Panc1 (cell line): ENCODE results near the gene NBR1. TPM values are rescaled to one million over a fixed set of nuclear protein-coding genes. Genes with fewer than 3 reads are reported as not detected.
"Not testable (repeated sequence)": the region's sequence is repeated elsewhere in the genome, so short reads cannot be mapped to it uniquely, and the experiment has no call there.

Source experiments
- ATAC-seq: fragments of 200-7000 bp; cut with Tn5 transposase; 2 replicates; pipeline ENCODE4 v1.9.1; 2020; ENCODE audit warnings: mild to moderate bottlenecking, moderate library complexity
- BruUV-seq: library from RNA; stranded (reverse); fragments of 400-500 nt; replicated peaks from 2 replicates; lab custom pipeline; 2021; lab: Mats Ljungman, UMichigan
- CTCF ChIA-PET: fragments of 300-600 bp; sonication (Branson Sonifier 250); formaldehyde crosslinking; loops from one replicate; lab custom pipeline; 2022; ENCODE audit warnings: antibody characterized with exemption; lab: Charles Lee
- POLR2A ChIA-PET: fragments of 300-600 bp; sonication (Branson Sonifier 250); formaldehyde crosslinking; loops from one replicate; lab custom pipeline; 2022; ENCODE audit warnings: antibody characterized with exemption; lab: Charles Lee
- DNase-seq: peaks from one replicate; pipeline ENCODE4 v3.0.0-alpha.2; 2010; ENCODE audit warnings: low read depth, low spot score
- H3K27ac ChIP-seq: 2 replicates; pipeline ENCODE4 v1.5.1; 2011; ENCODE audit warnings: mild to moderate bottlenecking, low read length, inconsistent platforms
- H3K27me3 ChIP-seq: fragments of 200-500 bp; sonication (Bioruptor generic); 2 replicates; pipeline ENCODE4 v1.6.0; 2014; ENCODE audit warnings: low read length, inconsistent platforms; ENCODE audit not compliant: control insufficient read depth, insufficient read depth
- H3K36me3 ChIP-seq: fragments of 200-500 bp; sonication (Bioruptor generic); 2 replicates; pipeline ENCODE4 v1.5.1; 2014; ENCODE audit warnings: inconsistent platforms, mild to moderate bottlenecking, low read length, moderate library complexity; ENCODE audit not compliant: control insufficient read depth, insufficient read depth
- H3K4me1 ChIP-seq: 2 replicates; pipeline ENCODE4 v1.5.1; 2011; ENCODE audit warnings: inconsistent platforms, mild to moderate bottlenecking, low read length, moderate library complexity; ENCODE audit not compliant: control insufficient read depth, insufficient read depth
- H3K4me3 ChIP-seq, 2 experiments: 2 replicates each; pipeline ENCODE4 v1.5.1; 2011 to 2012; ENCODE audit warnings: low read depth in 2 of 2, low read length in 2 of 2, mild to moderate bottlenecking in 2 of 2, inconsistent platforms in 1 of 2, moderate library complexity in 1 of 2
- H3K9me3 ChIP-seq: fragments of 200-500 bp; sonication (Bioruptor generic); 2 replicates; pipeline ENCODE4 v1.5.1; 2014; ENCODE audit warnings: low read depth, mild to moderate bottlenecking, inconsistent platforms, low read length, moderate library complexity; ENCODE audit not compliant: control insufficient read depth, insufficient read depth
- CTCF ChIP-seq: fragments of 450-650 bp; IDR thresholded peaks from 2 replicates; pipeline ENCODE4 v1.5.1; 2017; ENCODE audit warnings: mild to moderate bottlenecking
- REST ChIP-seq, 2 experiments: IDR thresholded peaks; 2 replicates each; pipeline ENCODE4 v1.6.1; 2011 to 2012; ENCODE audit warnings: low read depth in 2 of 2, control low read depth in 1 of 2, low read length in 1 of 2, mild to moderate bottlenecking in 1 of 2, moderate library complexity in 1 of 2; ENCODE audit not compliant: insufficient read depth in 1 of 2
- SIN3A ChIP-seq: IDR thresholded peaks from 2 replicates; pipeline ENCODE4 v1.6.1; 2012; ENCODE audit warnings: low read depth, mild to moderate bottlenecking, low read length, moderate library complexity, borderline replicate concordance; ENCODE audit not compliant: insufficient read depth
- TCF7L2 ChIP-seq: IDR thresholded peaks from 2 replicates; pipeline ENCODE4 v1.6.1; 2011; ENCODE audit warnings: mild to moderate bottlenecking, low read depth, low read length, inconsistent platforms
- in situ Hi-C: cut with HindIII; loops from 2 replicates; pipeline ENCODE4 v1.10.0; 2016; ENCODE audit warnings: low sequenced_read_pairs, low pct_unique_long_range_greater_than_20kb
- intact Hi-C: fragments of 100-400 bp; cut with micrococcal nuclease; formaldehyde crosslinking; loops from one replicate; pipeline ENCODE4 v1.10.0; 2022; ENCODE audit not compliant: unreplicated experiment
- total RNA-seq: library from RNA; stranded (reverse); gene quantifications from one replicate; pipeline ENCODE4 v1.2.1, GENCODE V29; 2021; ENCODE audit not compliant: unreplicated experiment

NBR1 gene
- total RNA-seq, 1 experiment from 2014 or later: 36.6 TPM

GRCh38 chr17:43151880-43152456 lies 19.0 kb upstream of the NBR1 start:
- no peak overlapping the region for H3K27ac ChIP-seq
- H3K36me3 ChIP-seq: no peaks in the 10 kb centered on the region
- ATAC-seq (no peak), DNase-seq (no peak)
- BruUV-seq: no TSS peak
- no peaks in the 10 kb centered on the region for H3K9me3 ChIP-seq
- ChIA-PET CTCF (interaction anchor here (0.7 kb wide), 1 partner anchor 471 kb away, joined by 3 read pairs; no protein-coding TSS in a partner anchor), POLR2A (no interaction called here)
- no peaks in the 10 kb centered on the region for H3K27me3 ChIP-seq
- no peak overlapping the region for H3K4me3 ChIP-seq
- H3K4me1 ChIP-seq: no peaks in the 10 kb centered on the region
- intact Hi-C loops: no loop called here
- in situ Hi-C loops: no loop called here
- no peak for TF ChIP-seq TCF7L2
- TF ChIP-seq CTCF: no peak

- H3K4me3 ChIP-seq, H3K4me1 ChIP-seq, POLR2A ChIA-PET, in situ Hi-C loops, DNase-seq, ATAC-seq, intact Hi-C loops, H3K27ac ChIP-seq, H3K9me3 ChIP-seq, H3K27me3 ChIP-seq, H3K36me3 ChIP-seq, BruUV-seq: not testable (repeated sequence)
- CTCF ChIA-PET: interaction anchor here (0.7 to 0.9 kb wide), 2 partner anchors 239 to 1161 kb away, joined by 3 read pairs; no protein-coding TSS in a partner anchor
These were observed 17.7 kb upstream of the NBR1 start for GRCh38 chr17:43153197-43153835.

GRCh38 chr17:43155666-43156065 lies 15.3 kb upstream of the NBR1 start:
- CTCF ChIA-PET: no interaction called here
- ATAC-seq: no peak
- Histone ChIP-seq H3K4me1 (no peaks in the 10 kb centered on the region), H3K9me3 (no peaks in the 10 kb centered on the region), H3K27ac (no peak overlapping the region), H3K36me3 (no peaks in the 10 kb centered on the region), H3K4me3 (no peak overlapping the region), H3K27me3 (no peaks in the 10 kb centered on the region)
- TF ChIP-seq TCF7L2 (no peak), SIN3A (no peak), REST (IDR thresholded peaks at IDR 0.05; ENCODE audit: insufficient read depth in 1 of 2, low read depth in 2 of 2, low read length in 1 of 2) (no peak)
- DNase-seq: no peak
- POLR2A ChIA-PET: no interaction called here
- intact Hi-C loops (no loop called here), in situ Hi-C loops (no loop called here)
- BruUV-seq: no TSS peak

GRCh38 chr17:43159232-43159631 lies 11.8 kb upstream of the NBR1 start:
- CTCF ChIA-PET, in situ Hi-C loops, BruUV-seq, intact Hi-C loops, H3K4me1 ChIP-seq, DNase-seq, H3K27me3 ChIP-seq, H3K27ac ChIP-seq, ATAC-seq, H3K4me3 ChIP-seq, H3K9me3 ChIP-seq, H3K36me3 ChIP-seq: not testable (repeated sequence)
- POLR2A ChIA-PET: interaction anchor here (0.6 kb wide), 1 partner anchor 26 kb away, joined by 11 read pairs; no protein-coding TSS in a partner anchor

GRCh38 chr17:43159957-43160356 lies 11.1 kb upstream of the NBR1 start:
- BruUV-seq, in situ Hi-C loops, H3K4me1 ChIP-seq, POLR2A ChIA-PET, H3K36me3 ChIP-seq, H3K4me3 ChIP-seq, H3K9me3 ChIP-seq, ATAC-seq, intact Hi-C loops, H3K27ac ChIP-seq, H3K27me3 ChIP-seq, CTCF ChIA-PET, DNase-seq: not testable (repeated sequence)
